Measurements from ENCODE around the gene RGS6. TPM values are rescaled to one million over a fixed set of nuclear protein-coding genes. Genes with fewer than 3 reads are reported as not detected.

The RGS6 gene
- total RNA-seq, 1 donor from 2014 or later: 2.8 TPM

DNA sequence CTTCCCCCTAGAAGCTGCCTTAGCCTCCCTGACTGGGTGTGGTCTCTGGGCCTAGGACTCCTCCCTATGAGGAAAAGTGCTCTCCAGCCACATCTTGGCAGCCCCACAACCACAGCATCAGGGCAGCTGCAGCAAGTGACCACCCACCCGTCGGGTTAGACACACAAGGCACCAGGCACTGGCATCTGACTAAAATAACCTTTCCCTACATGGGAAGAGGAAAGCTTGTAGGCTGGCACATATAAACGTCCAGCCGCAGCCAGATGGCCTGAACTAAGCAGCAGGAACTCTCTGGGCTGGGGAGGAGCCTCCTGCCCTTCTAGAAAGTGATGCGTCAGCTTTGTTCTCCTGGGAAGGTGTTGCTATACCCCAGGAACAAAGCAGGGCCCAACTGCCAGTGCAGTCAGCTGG, 632.9 kb downstream of the RGS6 start:
- Mint-ChIP-seq H3K4me1 (peaks cover 6% of the 10 kb centered on the region), H3K4me3 (no peak overlapping the region), H3K36me3 (ENCODE audit: low read depth) (no peaks in the 10 kb centered on the region), H3K27ac (ENCODE audit: unreplicated experiment) (no peak overlapping the region), H3K9me3 (no peaks in the 10 kb centered on the region), H3K27me3 (ENCODE audit: low read depth) (no peaks in the 10 kb centered on the region)
- no peak for DNase-seq (ENCODE audit: low read depth, low spot score)
- TF ChIP-seq, protein P1, sequence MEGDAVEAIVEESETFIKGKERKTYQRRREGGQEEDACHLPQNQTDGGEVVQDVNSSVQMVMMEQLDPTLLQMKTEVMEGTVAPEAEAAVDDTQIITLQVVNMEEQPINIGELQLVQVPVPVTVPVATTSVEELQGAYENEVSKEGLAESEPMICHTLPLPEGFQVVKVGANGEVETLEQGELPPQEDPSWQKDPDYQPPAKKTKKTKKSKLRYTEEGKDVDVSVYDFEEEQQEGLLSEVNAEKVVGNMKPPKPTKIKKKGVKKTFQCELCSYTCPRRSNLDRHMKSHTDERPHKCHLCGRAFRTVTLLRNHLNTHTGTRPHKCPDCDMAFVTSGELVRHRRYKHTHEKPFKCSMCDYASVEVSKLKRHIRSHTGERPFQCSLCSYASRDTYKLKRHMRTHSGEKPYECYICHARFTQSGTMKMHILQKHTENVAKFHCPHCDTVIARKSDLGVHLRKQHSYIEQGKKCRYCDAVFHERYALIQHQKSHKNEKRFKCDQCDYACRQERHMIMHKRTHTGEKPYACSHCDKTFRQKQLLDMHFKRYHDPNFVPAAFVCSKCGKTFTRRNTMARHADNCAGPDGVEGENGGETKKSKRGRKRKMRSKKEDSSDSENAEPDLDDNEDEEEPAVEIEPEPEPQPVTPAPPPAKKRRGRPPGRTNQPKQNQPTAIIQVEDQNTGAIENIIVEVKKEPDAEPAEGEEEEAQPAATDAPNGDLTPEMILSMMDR (conservative IDR thresholded peaks at IDR 0.05): no peak

DNA sequence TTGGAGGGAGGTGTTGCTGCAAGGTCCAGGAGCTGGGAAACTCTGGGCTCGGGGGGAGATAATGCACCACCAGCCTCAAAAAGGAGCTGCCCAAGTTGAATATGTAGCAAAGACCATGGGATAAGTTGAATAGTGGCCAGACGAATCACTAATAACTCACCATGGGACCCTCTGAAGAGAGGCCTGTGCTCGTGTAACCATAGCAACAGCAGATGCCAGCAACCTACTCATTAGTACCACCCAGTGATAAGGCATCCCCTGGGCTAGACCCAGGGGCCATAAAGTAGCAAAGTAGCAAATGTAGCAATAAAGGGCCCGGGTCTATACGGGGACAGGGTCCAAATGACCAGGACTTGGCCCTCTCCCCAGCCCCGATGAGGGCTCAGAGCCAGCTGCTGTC, 633.7 kb downstream of the RGS6 start:
- DNase-seq (ENCODE audit: low read depth, low spot score): no peak
- Mint-ChIP-seq H3K27ac (ENCODE audit: unreplicated experiment) (no peak overlapping the region), H3K27me3 (ENCODE audit: low read depth) (no peaks in the 10 kb centered on the region), H3K4me1 (no peaks in the 10 kb centered on the region), H3K36me3 (ENCODE audit: low read depth) (no peaks in the 10 kb centered on the region), H3K9me3 (no peaks in the 10 kb centered on the region), H3K4me3 (no peak overlapping the region)
- TF ChIP-seq, protein P1 (conservative IDR thresholded peaks at IDR 0.05): no peak

DNA sequence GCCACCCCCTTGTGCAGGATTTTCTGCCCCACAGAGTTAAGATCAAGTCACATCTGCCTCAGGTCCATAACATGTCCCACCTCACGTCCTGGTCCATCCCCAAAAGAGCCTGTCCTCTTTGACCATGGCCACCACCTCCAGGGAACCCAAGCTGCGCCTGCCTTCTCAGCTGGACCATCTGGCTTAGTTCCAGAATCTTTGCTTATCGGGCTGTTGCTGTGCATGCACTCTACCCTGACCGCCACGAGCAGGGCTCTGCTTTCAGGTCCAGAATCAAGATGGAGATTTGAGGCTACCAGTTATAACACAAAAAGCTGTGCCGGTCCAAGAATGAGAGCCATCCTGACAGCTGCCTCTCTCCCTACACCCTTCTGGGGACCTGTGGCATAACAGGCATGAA, 635.0 kb downstream of the RGS6 start:
- Mint-ChIP-seq H3K9me3 (no peaks in the 10 kb centered on the region), H3K27me3 (ENCODE audit: low read depth) (no peaks in the 10 kb centered on the region), H3K36me3 (ENCODE audit: low read depth) (no peaks in the 10 kb centered on the region), H3K4me1 (no peaks in the 10 kb centered on the region), H3K27ac (ENCODE audit: unreplicated experiment) (no peak overlapping the region), H3K4me3 (no peak overlapping the region)
- TF ChIP-seq, protein P1 (conservative IDR thresholded peaks at IDR 0.05): no peak
- no peak for DNase-seq (ENCODE audit: low read depth, low spot score)

DNA sequence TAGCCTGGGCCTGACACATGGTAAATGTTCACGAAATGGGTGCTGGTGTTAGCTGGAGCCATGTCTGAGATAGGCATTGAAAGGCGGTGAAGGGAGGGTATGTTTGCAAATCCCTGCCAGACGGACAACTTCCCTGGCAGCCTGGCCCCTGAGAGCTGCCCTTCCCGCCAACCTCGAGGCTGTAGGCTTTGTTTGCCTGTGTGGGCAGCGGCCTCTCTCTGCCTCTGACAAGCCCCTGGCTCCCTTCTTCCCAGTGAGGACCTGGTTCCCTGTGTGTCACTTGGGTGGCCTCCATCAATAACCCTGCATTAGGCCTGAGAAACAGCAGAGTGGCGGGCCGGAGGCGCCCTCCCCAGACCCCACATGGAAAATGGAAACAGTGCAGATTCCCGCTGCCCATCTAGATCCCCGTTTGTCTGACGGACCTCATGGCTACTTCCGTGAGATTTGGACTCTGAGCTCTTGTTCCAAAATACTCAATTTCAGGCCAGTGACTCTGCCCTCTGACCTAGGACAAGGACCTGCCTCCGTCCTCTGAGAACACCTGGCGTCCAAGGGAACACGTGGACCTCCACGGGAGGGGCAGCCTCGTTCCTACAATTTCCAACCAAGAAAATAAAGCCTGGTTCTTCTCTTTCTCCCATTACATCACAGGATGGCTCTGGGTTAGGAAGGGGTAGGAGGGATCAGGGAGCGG, 636.2 kb downstream of the RGS6 start:
- no peak overlapping the region for H3K27ac Mint-ChIP-seq (ENCODE audit: unreplicated experiment)

DNA sequence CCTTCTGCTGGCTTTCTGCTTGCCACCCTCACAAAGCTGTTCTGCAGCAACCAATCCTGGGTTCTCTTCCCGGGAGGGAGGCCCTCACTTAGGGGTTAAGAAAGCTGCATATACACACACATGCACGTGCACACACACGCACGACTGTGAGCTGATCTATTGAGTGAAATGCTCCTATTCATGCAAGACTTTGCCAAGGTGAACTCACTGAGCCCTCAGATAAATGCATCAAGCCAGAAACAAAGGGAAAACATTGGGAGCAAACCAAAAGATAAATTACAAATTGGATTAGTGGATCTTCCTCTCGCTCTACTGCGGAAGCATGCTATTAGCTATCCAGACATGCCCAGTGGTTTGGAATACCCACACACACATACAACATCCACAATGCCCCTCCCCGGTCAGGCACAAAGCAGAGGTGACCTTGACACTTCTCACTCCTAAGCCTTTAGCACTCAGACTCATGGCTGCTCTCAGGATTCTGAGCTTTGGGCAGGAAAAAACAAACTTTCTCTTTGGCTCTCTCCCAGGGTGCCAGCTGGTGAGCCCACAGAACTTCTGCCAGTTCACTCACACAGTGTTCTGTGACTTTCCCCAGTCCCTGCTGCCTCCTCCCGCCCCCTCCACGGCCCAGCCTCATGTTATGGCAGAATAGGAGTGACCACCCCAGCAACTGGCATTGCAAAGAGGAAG, 641.6 kb downstream of the RGS6 start:
- Mint-ChIP-seq H3K9me3 (no peaks in the 10 kb centered on the region), H3K4me1 (no peaks in the 10 kb centered on the region), H3K27ac (ENCODE audit: unreplicated experiment) (no peak overlapping the region), H3K36me3 (ENCODE audit: low read depth) (no peaks in the 10 kb centered on the region), H3K27me3 (ENCODE audit: low read depth) (peaks cover 7% of the 10 kb centered on the region), H3K4me3 (no peak overlapping the region)
- no peak for DNase-seq (ENCODE audit: low read depth, low spot score)
- TF ChIP-seq, protein P1 (conservative IDR thresholded peaks at IDR 0.05): no peak

More for the DNA sequence above, 636.2 kb downstream of the RGS6 start:
- Mint-ChIP-seq H3K27me3 (ENCODE audit: low read depth) (no peaks in the 10 kb centered on the region), H3K36me3 (ENCODE audit: low read depth) (no peaks in the 10 kb centered on the region), H3K9me3 (no peaks in the 10 kb centered on the region), H3K4me1 (no peaks in the 10 kb centered on the region), H3K4me3 (no peak overlapping the region)
- no peak for DNase-seq (ENCODE audit: low read depth, low spot score)
- TF ChIP-seq, protein P1 (conservative IDR thresholded peaks at IDR 0.05): no peak

All from neural crest cell (in vitro differentiated cells).